DND-41 (cell line): ENCODE results near the gene PAX6.

Experiments
- ATAC-seq: fragments of 200-7000 bp; cut with Tn5 transposase; 3 replicates; pipeline ENCODE4 v1.9.1; 2021; ENCODE audit warnings: low read depth; ENCODE audit not compliant: insufficient read depth
- DNase-seq: peaks from one replicate; pipeline ENCODE4 v3.0.0-alpha.2; 2020
- H2AFZ ChIP-seq: 2 replicates; pipeline ENCODE4 v1.6.0; 2012; ENCODE audit warnings: low read depth, low read length
- H3K27ac ChIP-seq: 2 replicates; pipeline ENCODE4 v1.5.1; 2012; ENCODE audit warnings: low read length, inconsistent platforms
- H3K27me3 ChIP-seq: fragments of 200-600 bp; sonication (generic); 2 replicates; pipeline ENCODE4 v1.6.0; 2012; ENCODE audit warnings: low read length, mild to moderate bottlenecking, inconsistent platforms; ENCODE audit not compliant: insufficient read depth, poor library complexity
- H3K36me3 ChIP-seq: 2 replicates; pipeline ENCODE4 v1.5.1; 2012; ENCODE audit warnings: low read length, inconsistent platforms; ENCODE audit not compliant: insufficient read depth
- H3K4me1 ChIP-seq: 2 replicates; pipeline ENCODE4 v1.5.1; 2012; ENCODE audit warnings: mild to moderate bottlenecking, low read length; ENCODE audit not compliant: insufficient read depth
- H3K4me2 ChIP-seq: 2 replicates; pipeline ENCODE4 v1.6.0; 2012; ENCODE audit warnings: mild to moderate bottlenecking, moderate library complexity, low read length, inconsistent platforms; ENCODE audit not compliant: insufficient read depth
- H3K4me3 ChIP-seq, 2 experiments: fragments of 200-600 bp in 1 of 2; shearing (Covaris generic) in 1 of 2; 2 replicates each; pipeline ENCODE4 v1.5.1; 2012 to 2016; ENCODE audit warnings: inconsistent platforms in 2 of 2, low read length in 2 of 2, mild to moderate bottlenecking in 2 of 2, low read depth in 1 of 2, moderate library complexity in 1 of 2
- H3K79me2 ChIP-seq: 2 replicates; pipeline ENCODE4 v1.6.0; 2012; ENCODE audit warnings: low read length, inconsistent platforms; ENCODE audit not compliant: insufficient read depth
- H3K9ac ChIP-seq: 2 replicates; pipeline ENCODE4 v1.6.0; 2012; ENCODE audit warnings: low read depth, mild to moderate bottlenecking, inconsistent platforms, low read length, moderate library complexity
- H3K9me3 ChIP-seq: 2 replicates; pipeline ENCODE4 v1.5.1; 2012; ENCODE audit warnings: low read length, moderate library complexity, mild to moderate bottlenecking, inconsistent platforms; ENCODE audit not compliant: insufficient read depth, severe bottlenecking
- H4K20me1 ChIP-seq: 2 replicates; pipeline ENCODE4 v1.6.0; 2012; ENCODE audit warnings: low read length; ENCODE audit not compliant: insufficient read depth
- CTCF ChIP-seq: IDR thresholded peaks from 2 replicates; pipeline ENCODE4 v1.5.1; 2012; ENCODE audit warnings: borderline replicate concordance, low read length, moderate library complexity, mild to moderate bottlenecking; ENCODE audit not compliant: poor library complexity, severe bottlenecking; ENCODE audit errors: extremely low read depth
- EZH2 ChIP-seq: IDR thresholded peaks from 3 replicates; pipeline ENCODE4 v1.6.1; 2012; ENCODE audit warnings: borderline replicate concordance, low read depth, mild to moderate bottlenecking, moderate library complexity, low read length, inconsistent platforms; ENCODE audit not compliant: severe bottlenecking

PAX6 gene

DNA sequence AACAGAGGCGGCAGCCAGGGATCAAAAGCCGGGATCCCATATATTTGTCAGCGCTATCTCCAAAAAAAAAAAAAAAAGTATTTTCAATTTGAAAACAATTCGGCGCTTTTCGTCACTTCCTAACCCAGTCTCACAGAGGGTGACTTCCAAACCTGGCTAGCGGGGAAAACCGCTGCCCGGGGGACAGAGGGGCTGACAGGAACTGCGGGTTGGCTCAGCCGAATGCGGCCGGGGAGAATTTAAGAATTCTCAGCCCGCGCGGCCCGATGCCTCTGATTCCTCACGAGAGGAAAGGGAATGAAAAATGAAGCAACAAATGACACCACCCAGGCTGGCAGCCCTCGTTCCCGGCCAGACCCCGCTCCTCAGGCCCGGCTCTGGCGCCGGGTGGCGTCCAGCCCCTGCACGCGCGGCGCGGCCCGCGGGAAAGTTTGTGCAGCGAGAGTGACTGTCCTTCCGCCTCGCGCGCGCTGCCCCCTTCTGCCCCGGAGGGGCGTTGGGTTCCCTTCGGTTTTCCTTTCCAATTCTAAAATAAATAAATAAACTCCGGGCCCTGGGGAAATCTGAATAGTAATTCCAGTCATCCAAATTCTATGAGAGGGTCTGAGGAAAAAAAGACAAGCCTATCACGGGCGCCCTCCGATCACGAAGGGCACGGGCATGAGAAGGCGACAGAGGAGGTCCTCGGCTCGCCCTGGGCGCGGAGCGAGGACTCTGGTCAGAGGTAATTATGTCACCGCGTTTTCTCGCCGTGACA is 4.8 kb upstream of the PAX6 start:
- Histone ChIP-seq H3K27ac (no peak overlapping the region), H3K9ac (no peak overlapping the region), H4K20me1 (no peaks in the 10 kb centered on the region), H3K27me3 (no peaks in the 10 kb centered on the region), H3K4me1 (no peaks in the 10 kb centered on the region), H3K4me3 (no peak overlapping the region), H3K9me3 (no peaks in the 10 kb centered on the region), H2AFZ (no peak overlapping the region; the same call in 1 of the 2 replicates), H3K4me2 (no peak overlapping the region), H3K36me3 (no peaks in the 10 kb centered on the region), H3K79me2 (no peaks in the 10 kb centered on the region)
- DNase-seq (no peak), ATAC-seq (no peak)
- TF ChIP-seq CTCF (no peak), EZH2 (no peak)

- Histone ChIP-seq H4K20me1 (no peaks in the 10 kb centered on the region), H3K27ac (no peak overlapping the region), H2AFZ (no peak overlapping the region), H3K4me1 (no peaks in the 10 kb centered on the region), H3K4me3 (no peak overlapping the region), H3K9ac (no peak overlapping the region), H3K4me2 (no peak overlapping the region), H3K36me3 (no peaks in the 10 kb centered on the region), H3K27me3 (no peaks in the 10 kb centered on the region), H3K9me3 (no peaks in the 10 kb centered on the region), H3K79me2 (no peaks in the 10 kb centered on the region)
- no peak for TF ChIP-seq EZH2
- no peak for TF ChIP-seq CTCF
- DNase-seq = no peak
- ATAC-seq = no peak
Measured at GRCh38 chr11:31814176-31814868, 3.2 kb upstream of the PAX6 start.

GRCh38 chr11:31813391-31814175 is 2.5 kb upstream of the PAX6 start:
- no peak overlapping the region for H3K4me3 ChIP-seq
- H3K9ac ChIP-seq = no peak overlapping the region
- H3K27ac ChIP-seq = no peak overlapping the region
- no peaks in the 10 kb centered on the region for H3K9me3 ChIP-seq
- H3K27me3 ChIP-seq = no peaks in the 10 kb centered on the region
- H3K4me2 ChIP-seq = no peak overlapping the region
- no peaks in the 10 kb centered on the region for H3K79me2 ChIP-seq
- H3K36me3 ChIP-seq = no peaks in the 10 kb centered on the region
- TF ChIP-seq CTCF = no peak
- no peak for TF ChIP-seq EZH2
- ATAC-seq = no peak
- no peaks in the 10 kb centered on the region for H3K4me1 ChIP-seq
- DNase-seq = no peak
- no peaks in the 10 kb centered on the region for H4K20me1 ChIP-seq
- no peak overlapping the region for H2AFZ ChIP-seq
